ENCODE results near the gene SLC41A3. TPM values are rescaled to one million over a fixed set of nuclear protein-coding genes. Genes with fewer than 3 reads are reported as not detected.
"Not testable (repeated sequence)": the region's sequence is repeated elsewhere in the genome, so short reads cannot be mapped to it uniquely, and the experiment has no call there.

Gene SLC41A3
- total RNA-seq, 1 donor from 2014 or later = 22.9 TPM

GRCh38 chr3:126025862-126026261 lies 58.1 kb downstream of the SLC41A3 start:
- ATAC-seq = no peak

GRCh38 chr3:126025116-126025729 lies 58.7 kb downstream of the SLC41A3 start:
- ATAC-seq = no peak

- no peak for ATAC-seq
Measured at GRCh38 chr3:126024049-126024854, 59.7 kb downstream of the SLC41A3 start.

- ATAC-seq = no peak
Measured at GRCh38 chr3:126023390-126023789, 60.5 kb downstream of the SLC41A3 start.

- ATAC-seq = no peak
Measured at GRCh38 chr3:126022741-126023359, 61.1 kb downstream of the SLC41A3 start.

- no peak for ATAC-seq
Measured at GRCh38 chr3:126021702-126022101, 62.2 kb downstream of the SLC41A3 start.

- no peak for ATAC-seq
Measured at GRCh38 chr3:126021224-126021623, 62.7 kb downstream of the SLC41A3 start.

GRCh38 chr3:126019683-126020082 lies 64.2 kb downstream of the SLC41A3 start:
- ATAC-seq = no peak

- no peak for ATAC-seq
Measured at GRCh38 chr3:126018995-126019394, 64.9 kb downstream of the SLC41A3 start.

GRCh38 chr3:126018545-126018944 lies 65.4 kb downstream of the SLC41A3 start:
- ATAC-seq = no peak

GRCh38 chr3:126017362-126017761 lies 66.6 kb downstream of the SLC41A3 start:
- no peak for ATAC-seq

GRCh38 chr3:126016616-126017015 lies 67.3 kb downstream of the SLC41A3 start:
- no peak for ATAC-seq

GRCh38 chr3:126015075-126015474 lies 68.8 kb downstream of the SLC41A3 start:
- no peak for ATAC-seq

- peak; percentile 28 for ATAC-seq
Measured at GRCh38 chr3:126014252-126014651, 69.7 kb downstream of the SLC41A3 start.

GRCh38 chr3:126013751-126014156 lies 70.2 kb downstream of the SLC41A3 start:
- no peak for ATAC-seq

- no peak for ATAC-seq
Measured at GRCh38 chr3:126009181-126009580, 74.7 kb downstream of the SLC41A3 start.

- no peak for ATAC-seq
Measured at GRCh38 chr3:126008219-126008618, 75.7 kb downstream of the SLC41A3 start.

- peak; percentile 23 for ATAC-seq
Measured at GRCh38 chr3:126005951-126006350, 78.0 kb downstream of the SLC41A3 start.

GRCh38 chr3:126004692-126005091 lies 79.2 kb downstream of the SLC41A3 start:
- no peak for ATAC-seq

GRCh38 chr3:126004217-126004616 lies 79.7 kb downstream of the SLC41A3 start:
- no peak for ATAC-seq

- ATAC-seq = no peak
Measured at GRCh38 chr3:126003447-126004190, 80.3 kb downstream of the SLC41A3 start.

- ATAC-seq = no peak
Measured at GRCh38 chr3:126002189-126002588, 81.7 kb downstream of the SLC41A3 start.

- ATAC-seq = not testable (repeated sequence)
Measured at GRCh38 chr3:125996751-125997150, 87.2 kb downstream of the SLC41A3 start.
